GM12874 (cell line): ENCODE data around the gene GRIN2A.

Source experiments
- CTCF ChIP-seq: IDR thresholded peaks from 2 replicates; pipeline ENCODE4 v1.5.1; 2011; ENCODE audit warnings: low read depth, mild to moderate bottlenecking, control low read depth, low read length, moderate library complexity; ENCODE audit not compliant: insufficient read depth

GRIN2A gene

GRCh38 chr16:10077861-10078260, 104.4 kb downstream of the GRIN2A start:
- TF ChIP-seq CTCF, result no peak

- no peak for TF ChIP-seq CTCF
These were observed 106.2 kb downstream of the GRIN2A start for GRCh38 chr16:10076037-10076436.

- no peak for TF ChIP-seq CTCF
These were observed 111.6 kb downstream of the GRIN2A start for GRCh38 chr16:10070591-10070990.

- TF ChIP-seq CTCF, result no peak
These were observed 112.9 kb downstream of the GRIN2A start for GRCh38 chr16:10069374-10069773.

- TF ChIP-seq CTCF, result no peak
These were observed 114.4 kb downstream of the GRIN2A start for GRCh38 chr16:10067835-10068234.

GRCh38 chr16:10067406-10067805, 114.8 kb downstream of the GRIN2A start:
- TF ChIP-seq CTCF, result no peak

GRCh38 chr16:10065019-10065418, 117.2 kb downstream of the GRIN2A start:
- no peak for TF ChIP-seq CTCF

- no peak for TF ChIP-seq CTCF
These were observed 133.4 kb downstream of the GRIN2A start for GRCh38 chr16:10048850-10049249.
